OCI-LY7 (cell line): ENCODE measurements around the gene LRRD1. TPM values are rescaled to one million over a fixed set of nuclear protein-coding genes. Genes with fewer than 3 reads are reported as not detected.
"Not testable (repeated sequence)": the region's sequence is repeated elsewhere in the genome, so short reads cannot be mapped to it uniquely, and the experiment has no call there.

Source experiments
- BruUV-seq: library from RNA; stranded (reverse); fragments of 400-500 nt; replicated peaks from 2 replicates; lab custom pipeline; 2021; lab: Mats Ljungman, UMichigan
- CTCF ChIA-PET: fragments of 300-600 bp; sonication (Branson Sonifier 250); formaldehyde crosslinking; loops from one replicate; lab custom pipeline; 2022; ENCODE audit warnings: antibody characterized with exemption; ENCODE audit not compliant: unreplicated experiment; lab: Charles Lee
- POLR2A ChIA-PET: fragments of 300-600 bp; sonication (Branson Sonifier 250); formaldehyde crosslinking; loops from one replicate; lab custom pipeline; 2022; ENCODE audit warnings: antibody characterized with exemption; lab: Charles Lee
- DNase-seq: peaks from one replicate; pipeline ENCODE4 v3.0.0-alpha.2; 2015; ENCODE audit warnings: low spot score
- H2AFZ ChIP-seq: fragments of 200-600 bp; sonication (generic), shearing (Covaris generic); 2 replicates; pipeline ENCODE4 v1.6.1; 2014; ENCODE audit warnings: mild to moderate bottlenecking, antibody characterized with exemption, low read length, moderate library complexity
- H3K27ac ChIP-seq: fragments of 200-600 bp; sonication (generic); 2 replicates; pipeline ENCODE4 v1.5.1; 2014; ENCODE audit warnings: mixed run types, low read depth, mild to moderate bottlenecking, moderate library complexity, low read length, inconsistent platforms; ENCODE audit not compliant: poor library complexity, severe bottlenecking
- H3K36me3 ChIP-seq: fragments of 200-600 bp; sonication (generic); 2 replicates; pipeline ENCODE4 v1.6.1; 2014; ENCODE audit warnings: mild to moderate bottlenecking, antibody characterized with exemption, low read length, moderate library complexity, mixed read lengths; ENCODE audit not compliant: insufficient read depth
- H3K4me1 ChIP-seq: fragments of 200-600 bp; sonication (generic); 2 replicates; pipeline ENCODE4 v1.5.1; 2014; ENCODE audit warnings: mild to moderate bottlenecking, low read length; ENCODE audit not compliant: insufficient read depth, poor library complexity, severe bottlenecking
- H3K4me2 ChIP-seq: fragments of 200-600 bp; sonication (generic); 2 replicates; pipeline ENCODE4 v1.6.1; 2014; ENCODE audit warnings: mild to moderate bottlenecking, low read length
- H3K4me3 ChIP-seq: fragments of 200-600 bp; sonication (generic); 2 replicates; pipeline ENCODE4 v1.5.1; 2014; ENCODE audit warnings: mild to moderate bottlenecking, low read depth, low read length; ENCODE audit not compliant: poor library complexity, severe bottlenecking
- H3K79me2 ChIP-seq: fragments of 200-600 bp; sonication (generic); 2 replicates; pipeline ENCODE4 v1.6.1; 2016; ENCODE audit warnings: low read depth, mild to moderate bottlenecking, low read length, moderate library complexity, mixed read lengths; ENCODE audit not compliant: insufficient read depth
- H3K9me2 ChIP-seq: fragments of 200-600 bp; sonication (generic); 2 replicates; pipeline ENCODE4 v1.6.1; 2016; ENCODE audit warnings: mild to moderate bottlenecking, low read length, mixed read lengths; ENCODE audit not compliant: insufficient read depth
- H3K9me3 ChIP-seq: fragments of 200-600 bp; sonication (generic); 2 replicates; pipeline ENCODE4 v1.6.1; 2014; ENCODE audit warnings: mild to moderate bottlenecking, mixed run types, low read length, mixed read lengths
- H4K20me1 ChIP-seq: fragments of 200-600 bp; sonication (generic); 2 replicates; pipeline ENCODE4 v1.6.1; 2014; ENCODE audit warnings: mild to moderate bottlenecking, antibody characterized with exemption, low read length, moderate library complexity, mixed read lengths; ENCODE audit not compliant: insufficient read depth
- EZH2phosphoT487 ChIP-seq: fragments of 200-600 bp; sonication (generic); IDR thresholded peaks from 2 replicates; pipeline ENCODE4 v1.6.1; 2018; ENCODE audit warnings: low read depth, borderline replicate concordance, mild to moderate bottlenecking, mixed run types, antibody characterized with exemption, low read length, moderate library complexity, mixed read lengths
- intact Hi-C: fragments of 100-400 bp; cut with micrococcal nuclease; formaldehyde crosslinking; loops from one replicate; pipeline ENCODE4 v1.10.0; 2022; ENCODE audit not compliant: unreplicated experiment
- total RNA-seq, 2 experiments: library from RNA; depleted of rRNA in 1 of 2; stranded (reverse); fragments of >200 nt in 1 of 2; shearing (Covaris generic) in 1 of 2; gene quantifications; 2 replicates each; pipeline ENCODE4 v1.2.3, GENCODE V29; 2014 to 2022
- TF ChIP-seq, protein P1 (sequence below): fragments of 200-600 bp; sonication (generic); conservative IDR thresholded peaks from 2 replicates; pipeline ENCODE4 v1.5.1; 2014; ENCODE audit warnings: mild to moderate bottlenecking, antibody characterized with exemption, low read length, moderate library complexity, mixed read lengths

Gene LRRD1
- total RNA-seq, 2 experiments from 2014 or later = 0.42 TPM; not detected in 1

- Histone ChIP-seq H3K4me3 (no peak overlapping the region), H3K4me1 (no peaks in the 10 kb centered on the region), H3K4me2 (no peak overlapping the region), H3K79me2 (no peaks in the 10 kb centered on the region), H3K27ac (no peak overlapping the region), H3K36me3 (no peaks in the 10 kb centered on the region), H2AFZ (no peak overlapping the region), H3K9me3 (no peaks in the 10 kb centered on the region), H4K20me1 (no peaks in the 10 kb centered on the region), H3K9me2 (no peaks in the 10 kb centered on the region)
- ChIA-PET CTCF (no interaction called here), POLR2A (no interaction called here)
- BruUV-seq = no TSS peak
- DNase-seq = no peak
- TF ChIP-seq, protein P1, sequence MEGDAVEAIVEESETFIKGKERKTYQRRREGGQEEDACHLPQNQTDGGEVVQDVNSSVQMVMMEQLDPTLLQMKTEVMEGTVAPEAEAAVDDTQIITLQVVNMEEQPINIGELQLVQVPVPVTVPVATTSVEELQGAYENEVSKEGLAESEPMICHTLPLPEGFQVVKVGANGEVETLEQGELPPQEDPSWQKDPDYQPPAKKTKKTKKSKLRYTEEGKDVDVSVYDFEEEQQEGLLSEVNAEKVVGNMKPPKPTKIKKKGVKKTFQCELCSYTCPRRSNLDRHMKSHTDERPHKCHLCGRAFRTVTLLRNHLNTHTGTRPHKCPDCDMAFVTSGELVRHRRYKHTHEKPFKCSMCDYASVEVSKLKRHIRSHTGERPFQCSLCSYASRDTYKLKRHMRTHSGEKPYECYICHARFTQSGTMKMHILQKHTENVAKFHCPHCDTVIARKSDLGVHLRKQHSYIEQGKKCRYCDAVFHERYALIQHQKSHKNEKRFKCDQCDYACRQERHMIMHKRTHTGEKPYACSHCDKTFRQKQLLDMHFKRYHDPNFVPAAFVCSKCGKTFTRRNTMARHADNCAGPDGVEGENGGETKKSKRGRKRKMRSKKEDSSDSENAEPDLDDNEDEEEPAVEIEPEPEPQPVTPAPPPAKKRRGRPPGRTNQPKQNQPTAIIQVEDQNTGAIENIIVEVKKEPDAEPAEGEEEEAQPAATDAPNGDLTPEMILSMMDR = no peak
- TF ChIP-seq EZH2phosphoT487 = no peak
- intact Hi-C loops = no loop called here
Observed at GRCh38 chr7:92155108-92155739, 23.7 kb downstream of the LRRD1 start.

GRCh38 chr7:92150450-92151017, 28.4 kb downstream of the LRRD1 start:
- intact Hi-C loops = no loop called here
- no peaks in the 10 kb centered on the region for H3K9me3 ChIP-seq
- BruUV-seq = no TSS peak
- no peaks in the 10 kb centered on the region for H4K20me1 ChIP-seq
- H3K9me2 ChIP-seq = no peaks in the 10 kb centered on the region
- no peak overlapping the region for H2AFZ ChIP-seq
- H3K27ac ChIP-seq = no peak overlapping the region
- DNase-seq = no peak
- TF ChIP-seq EZH2phosphoT487 = no peak
- TF ChIP-seq, protein P1 = no peak
- ChIA-PET POLR2A (interaction anchor here (1.4 to 1.9 kb wide), 2 partner anchors 12 to 13 kb away, joined by 3 to 5 read pairs; no protein-coding TSS in a partner anchor), CTCF (no interaction called here)
- H3K4me1 ChIP-seq = no peaks in the 10 kb centered on the region
- no peaks in the 10 kb centered on the region for H3K36me3 ChIP-seq
- no peak overlapping the region for H3K4me3 ChIP-seq
- no peaks in the 10 kb centered on the region for H3K79me2 ChIP-seq
- H3K4me2 ChIP-seq = no peak overlapping the region

DNA sequence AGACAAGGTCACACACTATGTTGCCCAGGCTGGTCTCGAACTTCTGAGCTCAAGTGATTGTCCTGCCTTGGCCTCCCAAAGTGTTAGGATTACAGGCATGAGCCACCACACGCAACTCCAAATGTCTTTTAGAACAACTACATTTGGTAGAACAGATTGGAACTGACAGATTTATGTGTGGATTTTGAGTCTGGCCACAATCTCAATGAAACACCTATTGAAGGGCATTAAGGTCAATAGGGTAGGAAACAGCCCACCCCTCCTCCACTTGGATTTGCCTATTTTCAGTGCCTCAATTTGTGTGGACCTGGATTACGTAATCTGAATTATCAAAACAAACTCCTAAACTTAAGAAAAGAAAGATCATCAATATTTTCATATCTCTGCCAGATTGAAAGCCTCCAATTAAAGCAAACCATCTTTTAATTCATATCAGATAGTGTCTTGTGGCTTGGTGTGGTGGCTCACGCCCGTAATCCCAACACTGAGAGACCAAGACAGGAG, 29.2 kb downstream of the LRRD1 start:
- H3K9me2 ChIP-seq = no peaks in the 10 kb centered on the region
- H4K20me1 ChIP-seq = no peaks in the 10 kb centered on the region
- CTCF ChIA-PET = no interaction called here
- intact Hi-C loops = no loop called here
- H2AFZ ChIP-seq = no peak overlapping the region
- TF ChIP-seq, protein P1 = no peak
- TF ChIP-seq EZH2phosphoT487 = no peak
- no peaks in the 10 kb centered on the region for H3K9me3 ChIP-seq
- H3K4me3 ChIP-seq = no peak overlapping the region
- POLR2A ChIA-PET = interaction anchor here (1.4 kb wide), 1 partner anchor 13 kb away, joined by 5 read pairs; no protein-coding TSS in a partner anchor
- H3K79me2 ChIP-seq = no peaks in the 10 kb centered on the region
- no peaks in the 10 kb centered on the region for H3K4me1 ChIP-seq
- no peak for DNase-seq
- BruUV-seq = no TSS peak
- H3K27ac ChIP-seq = no peak overlapping the region
- no peak overlapping the region for H3K4me2 ChIP-seq
- H3K36me3 ChIP-seq = no peaks in the 10 kb centered on the region

GRCh38 chr7:92143192-92143880, 35.6 kb downstream of the LRRD1 start:
- H4K20me1 ChIP-seq, H3K36me3 ChIP-seq, BruUV-seq, POLR2A ChIA-PET, H3K27ac ChIP-seq, intact Hi-C loops, H3K9me3 ChIP-seq, H3K9me2 ChIP-seq, DNase-seq, CTCF ChIA-PET, H3K4me2 ChIP-seq, H3K4me3 ChIP-seq, H3K79me2 ChIP-seq, H2AFZ ChIP-seq, H3K4me1 ChIP-seq: not testable (repeated sequence)
